Measurements from ENCODE around the gene PDE1A. TPM values are rescaled to one million over a fixed set of nuclear protein-coding genes. Genes with fewer than 3 reads are reported as not detected.

PDE1A gene
- total RNA-seq, 1 experiment from 2014 or later = 0.11 TPM

- no peak overlapping the region for H3K27ac ChIP-seq
- no peaks in the 10 kb centered on the region for H3K4me1 ChIP-seq (replicated peaks; ENCODE audit: insufficient read depth)
- no peaks in the 10 kb centered on the region for H3K27me3 ChIP-seq (ENCODE audit: insufficient read depth, low read depth)
- POLR2A ChIA-PET (ENCODE audit: unreplicated experiment) = no interaction called here
- CTCF ChIA-PET = no interaction called here
- no TSS peak for BruUV-seq (replicated peaks)
- H3F3A ChIP-seq (ENCODE audit: insufficient read depth, low read depth) = no peaks in the 10 kb centered on the region
- no peak overlapping the region for H3K4me2 ChIP-seq
- H3K36me3 ChIP-seq (ENCODE audit: low read depth) = no peaks in the 10 kb centered on the region
- H3K9me3 ChIP-seq (ENCODE audit: insufficient read depth, low read depth) = no peaks in the 10 kb centered on the region; the same call in 1 of the 2 replicates
- H2AFZ ChIP-seq = 0 out of 2 replicates have a peak overlapping the region, but pooled peaks have one; percentile 4
- H3K9me2 ChIP-seq (ENCODE audit: insufficient read depth) = no peaks in the 10 kb centered on the region
- H3K4me3 ChIP-seq = no peak overlapping the region
- H3K79me2 ChIP-seq (ENCODE audit: low read depth) = no peaks in the 10 kb centered on the region
- intact Hi-C loops (cut with micrococcal nuclease; ENCODE audit: unreplicated experiment) = no loop called here
- H4K20me1 ChIP-seq (ENCODE audit: insufficient read depth) = no peaks in the 10 kb centered on the region
- TF ChIP-seq EZH2 (IDR thresholded peaks at IDR 0.05; ENCODE audit: low read depth) (no peak), CTCF (conservative IDR thresholded peaks at IDR 0.05) (no peak)
- DNase-seq = no peak
These were observed 329.2 kb downstream of the PDE1A start for GRCh38 chr2:182097571-182098164.

DNA sequence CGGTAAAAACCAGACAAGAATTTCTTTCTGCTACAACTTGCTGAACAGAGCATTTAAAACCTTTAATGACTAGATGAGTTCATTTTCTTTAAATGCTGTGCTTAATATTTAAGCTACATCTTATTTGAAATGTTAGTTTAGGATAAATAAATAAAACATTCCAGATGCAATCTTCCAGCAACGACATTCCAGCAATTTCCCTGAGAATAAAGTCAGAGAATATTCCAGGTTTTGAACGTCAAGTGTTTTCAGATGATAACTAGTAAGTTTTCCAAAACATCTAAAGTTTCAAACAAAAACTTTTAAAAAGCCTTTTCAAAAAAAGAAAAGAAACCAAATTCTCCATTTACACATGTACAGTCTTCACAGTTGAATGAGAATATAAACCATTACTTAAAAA, 336.4 kb downstream of the PDE1A start:
- TF ChIP-seq EZH2 (IDR thresholded peaks at IDR 0.05; ENCODE audit: low read depth) = no peak
- no peak for TF ChIP-seq CTCF (conservative IDR thresholded peaks at IDR 0.05)
- no peaks in the 10 kb centered on the region for H3K9me3 ChIP-seq (ENCODE audit: insufficient read depth, low read depth)
- intact Hi-C loops (cut with micrococcal nuclease; ENCODE audit: unreplicated experiment) = no loop called here

More for the DNA sequence above, 336.4 kb downstream of the PDE1A start:
- BruUV-seq (replicated peaks) = no TSS peak
- ChIA-PET CTCF (no interaction called here), POLR2A (ENCODE audit: unreplicated experiment) (no interaction called here)
- no peaks in the 10 kb centered on the region for H3K36me3 ChIP-seq (ENCODE audit: low read depth)
- no peaks in the 10 kb centered on the region for H4K20me1 ChIP-seq (ENCODE audit: insufficient read depth)
- H3K27me3 ChIP-seq (ENCODE audit: insufficient read depth, low read depth) = no peaks in the 10 kb centered on the region
- no peak overlapping the region for H3K4me2 ChIP-seq
- no peaks in the 10 kb centered on the region for H3K79me2 ChIP-seq (ENCODE audit: low read depth)
- H3K4me3 ChIP-seq = no peak overlapping the region
- no peaks in the 10 kb centered on the region; the same call in none of the 2 replicates for H3K9me2 ChIP-seq (ENCODE audit: insufficient read depth)
- DNase-seq = no peak
- no peaks in the 10 kb centered on the region for H3K4me1 ChIP-seq (replicated peaks; ENCODE audit: insufficient read depth)
- no peak overlapping the region for H3K27ac ChIP-seq
- H3F3A ChIP-seq (ENCODE audit: insufficient read depth, low read depth) = no peaks in the 10 kb centered on the region
- H2AFZ ChIP-seq = no peak overlapping the region
